NB4 (cell line): ENCODE measurements around the gene SMAD3.

Experiments used
- CTCF ChIP-seq: IDR thresholded peaks from one replicate; pipeline ENCODE4 v1.5.1; 2012; ENCODE audit warnings: low read depth, low read length
- MAX ChIP-seq: IDR thresholded peaks from 2 replicates; pipeline ENCODE4 v1.6.1; 2011; ENCODE audit warnings: low read depth, low read length
- MYC ChIP-seq: IDR thresholded peaks from 2 replicates; pipeline ENCODE4 v1.6.1; 2011; ENCODE audit warnings: low read depth, low read length
- POLR2A ChIP-seq: IDR thresholded peaks from 2 replicates; pipeline ENCODE4 v1.6.1; 2011; ENCODE audit warnings: mild to moderate bottlenecking; ENCODE audit not compliant: insufficient read length; ENCODE audit errors: extremely low read depth

- TF ChIP-seq POLR2A (no peak), CTCF (no peak), MAX (no peak), MYC (no peak)
Observed at GRCh38 chr15:67184208-67184925, 119.0 kb downstream of the SMAD3 start.
